GM23338 (cell line): Measurements from ENCODE around the gene FAM193B. TPM values are rescaled to one million over a fixed set of nuclear protein-coding genes. Genes with fewer than 3 reads are reported as not detected.

Source experiments
- ATAC-seq: fragments of 200-7000 bp; cut with Tn5 transposase; 3 replicates; pipeline ENCODE4 v1.9.1; 2020
- DNase-seq: peaks from one replicate; pipeline ENCODE4 v3.0.0-alpha.2; 2015; ENCODE audit warnings: low spot score
- H2AFZ ChIP-seq: fragments of 200-600 bp; sonication (generic); 2 replicates; pipeline ENCODE4 v1.8.0; 2016; ENCODE audit warnings: antibody characterized with exemption, mild to moderate bottlenecking, moderate library complexity
- H3F3A ChIP-seq: fragments of 200-600 bp; sonication (generic); replicated peaks from 2 replicates; pipeline ENCODE4 v1.8.0; 2017; ENCODE audit warnings: antibody characterized with exemption, mixed run types, low read depth
- H3K27ac ChIP-seq: fragments of 200-600 bp; sonication (generic); 2 replicates; pipeline ENCODE4 v1.6.1; 2016; ENCODE audit warnings: low read depth
- H3K27me3 ChIP-seq: fragments of 200-600 bp; sonication (generic); 2 replicates; pipeline ENCODE4 v1.8.0; 2016; ENCODE audit warnings: mild to moderate bottlenecking, mixed run types, moderate library complexity; ENCODE audit not compliant: insufficient read depth
- H3K36me3 ChIP-seq: fragments of 200-600 bp; sonication (generic); 2 replicates; pipeline ENCODE4 v1.8.0; 2016; ENCODE audit warnings: mild to moderate bottlenecking; ENCODE audit not compliant: insufficient read depth
- H3K4me1 ChIP-seq: fragments of 200-600 bp; sonication (generic); 2 replicates; pipeline ENCODE4 v1.8.0; 2016; ENCODE audit warnings: mild to moderate bottlenecking, moderate library complexity; ENCODE audit not compliant: insufficient read depth
- H3K4me2 ChIP-seq: fragments of 200-600 bp; sonication (generic); 2 replicates; pipeline ENCODE4 v1.7.1; 2017; ENCODE audit warnings: mixed run types
- H3K4me3 ChIP-seq: fragments of 200-600 bp; sonication (generic); 2 replicates; pipeline ENCODE4 v1.6.1; 2016; ENCODE audit warnings: mixed run types
- H3K79me2 ChIP-seq: fragments of 200-600 bp; sonication (generic); replicated peaks from 2 replicates; pipeline ENCODE4 v1.8.0; 2017; ENCODE audit warnings: mild to moderate bottlenecking; ENCODE audit not compliant: insufficient read depth
- H3K9me2 ChIP-seq: fragments of 200-600 bp; sonication (generic); 2 replicates; pipeline ENCODE4 v1.8.0; 2017; ENCODE audit not compliant: insufficient read depth
- H4K20me1 ChIP-seq: fragments of 200-600 bp; sonication (generic); replicated peaks from 2 replicates; pipeline ENCODE4 v1.8.0; 2017; ENCODE audit warnings: mild to moderate bottlenecking; ENCODE audit not compliant: insufficient read depth
- H3K27ac Mint-ChIP-seq: 2 replicates; pipeline ENCODE4 v1.8.0; 2020; ENCODE audit warnings: inconsistent platforms, mild to moderate bottlenecking, moderate library complexity, mixed read lengths
- H3K27me3 Mint-ChIP-seq: 3 replicates; pipeline ENCODE4 v1.8.0; 2022; ENCODE audit warnings: low read depth, mild to moderate bottlenecking, moderate library complexity, mixed read lengths, inconsistent platforms; ENCODE audit not compliant: insufficient read depth, poor library complexity
- H3K36me3 Mint-ChIP-seq: 3 replicates; pipeline ENCODE4 v1.8.0; 2021; ENCODE audit warnings: low read depth, mild to moderate bottlenecking, inconsistent platforms, moderate library complexity, mixed read lengths
- H3K4me1 Mint-ChIP-seq: 3 replicates; pipeline ENCODE4 v1.8.0; 2020; ENCODE audit warnings: mild to moderate bottlenecking, inconsistent platforms, mixed read lengths
- H3K4me3 Mint-ChIP-seq: 3 replicates; pipeline ENCODE4 v1.8.0; 2021; ENCODE audit warnings: moderate library complexity, mild to moderate bottlenecking, inconsistent platforms, mixed read lengths
- H3K9me3 Mint-ChIP-seq: 3 replicates; pipeline ENCODE4 v1.8.0; 2020; ENCODE audit warnings: moderate library complexity, mild to moderate bottlenecking, inconsistent platforms, mixed read lengths
- CREB1 ChIP-seq: fragments of 250-450 bp; sonication (Bioruptor Pico); IDR thresholded peaks from 2 replicates; pipeline ENCODE4 v1.5.0; 2020; ENCODE audit warnings: low read depth, mild to moderate bottlenecking, moderate library complexity
- EZH2 ChIP-seq: fragments of 200-600 bp; sonication (generic); IDR thresholded peaks from one replicate; pipeline ENCODE4 v1.8.0; 2017; ENCODE audit warnings: antibody characterized with exemption, mild to moderate bottlenecking, low read depth; ENCODE audit not compliant: unreplicated experiment
- EZH2phosphoT487 ChIP-seq: fragments of 200-600 bp; sonication (generic); IDR thresholded peaks from one replicate; pipeline ENCODE4 v1.8.1; 2018; ENCODE audit warnings: antibody characterized with exemption; ENCODE audit not compliant: unreplicated experiment
- JUNB ChIP-seq: IDR thresholded peaks from one replicate; pipeline ENCODE4 v1.6.1; 2016; ENCODE audit warnings: antibody characterized with exemption; ENCODE audit not compliant: unreplicated experiment
- NANOG ChIP-seq: IDR thresholded peaks from 2 replicates; pipeline ENCODE4 v1.6.1; 2016; ENCODE audit warnings: antibody characterized with exemption, borderline replicate concordance
- POLR2AphosphoS5 ChIP-seq: IDR thresholded peaks from 2 replicates; pipeline ENCODE4 v1.6.1; 2016; ENCODE audit warnings: antibody characterized with exemption, low read depth
- STAT1 ChIP-seq: IDR thresholded peaks from one replicate; pipeline ENCODE4 v1.6.1; 2016; ENCODE audit warnings: antibody characterized with exemption; ENCODE audit not compliant: unreplicated experiment
- ZNF114 ChIP-seq: fragments of 250-450 bp; sonication (Bioruptor Pico); IDR thresholded peaks from 2 replicates; pipeline ENCODE4 v1.5.0; 2020; ENCODE audit warnings: mild to moderate bottlenecking, moderate library complexity
- ZNF331 ChIP-seq: fragments of 250-450 bp; sonication (Bioruptor Pico); IDR thresholded peaks from 2 replicates; pipeline ENCODE4 v1.5.0; 2020; ENCODE audit warnings: low read depth, mild to moderate bottlenecking, moderate library complexity
- polyA plus RNA-seq: library from polyadenylated mRNA; unstranded; fragments of >200 nt; fragmentation: Nextera tagmentation; extraction: Ambion mirVana; gene quantifications from 2 replicates; pipeline ENCODE4 v1.2.1, GENCODE V29; 2016
- total RNA-seq: library from RNA; depleted of rRNA; stranded (reverse); fragments of >200 nt; shearing (Covaris generic); gene quantifications from 2 replicates; pipeline ENCODE4 v1.2.3, GENCODE V29; 2014
- TF ChIP-seq, protein P1 (sequence below): fragments of 250-450 bp; sonication (Bioruptor Pico); IDR thresholded peaks from 2 replicates; pipeline ENCODE4 v1.5.0; 2020; ENCODE audit warnings: mild to moderate bottlenecking, moderate library complexity
- TF ChIP-seq, protein P2 (sequence below), 2 experiments: fragments of 200-600 bp in 1 of 2; sonication (generic) in 1 of 2; conservative IDR thresholded peaks; 2 replicates each; pipeline versions ENCODE4 v1.5.1 to v1.6.1; 2016 to 2017; ENCODE audit warnings: antibody characterized with exemption in 2 of 2, low read depth in 2 of 2, mild to moderate bottlenecking in 2 of 2, moderate library complexity in 1 of 2

FAM193B gene
- total and polyA plus RNA-seq, 2 experiments from 2014 or later = 44.4 to 58.6 TPM

DNA sequence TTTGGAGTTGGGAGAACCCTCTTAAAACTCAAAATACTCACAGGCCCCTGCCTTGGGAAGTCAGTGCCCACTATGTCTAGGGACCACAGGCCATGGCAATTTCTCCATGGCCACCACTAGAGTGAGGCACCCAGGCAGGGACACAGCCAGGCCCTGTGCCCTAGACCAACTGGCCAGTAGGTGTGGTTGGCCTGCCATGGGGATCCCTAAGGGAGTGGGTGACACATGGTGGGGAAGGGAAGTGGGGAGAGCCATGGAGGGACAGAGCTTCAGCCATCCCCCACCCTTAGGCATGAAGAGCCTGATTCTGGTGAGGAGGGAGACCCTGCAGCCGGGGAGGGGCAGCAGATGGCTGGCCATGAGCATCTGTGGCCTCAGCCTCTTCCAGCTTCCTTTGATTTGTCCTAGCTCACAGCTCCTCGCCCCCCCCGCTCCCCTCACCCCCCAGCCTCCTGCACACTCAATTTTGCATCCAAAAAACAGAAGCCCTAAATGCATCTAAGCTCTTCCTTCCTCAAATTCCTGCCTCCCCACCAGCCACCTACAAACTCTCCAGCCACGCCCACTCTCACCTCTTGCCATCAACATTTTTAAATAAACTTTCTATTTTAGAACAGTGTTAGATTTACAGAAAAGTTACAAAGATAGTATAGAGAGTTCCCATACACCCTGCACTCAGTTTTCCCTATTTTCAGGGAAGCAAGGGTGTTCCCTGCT, 79.4 kb downstream of the FAM193B start:
- no peaks in the 10 kb centered on the region for H3K9me3 Mint-ChIP-seq
- H3K4me3 Mint-ChIP-seq = peak overlapping the region; percentile 23; the same call in 1 of the 3 replicates
- TF ChIP-seq ZNF331 = no peak
- H3K36me3 ChIP-seq = 0 out of 2 replicates have a peak, but pooled peaks cover 2% of the 10 kb centered on the region
- peaks cover 20% of the 10 kb centered on the region for H4K20me1 ChIP-seq
- H3K4me1 ChIP-seq = peaks cover 44% of the 10 kb centered on the region
- no peak overlapping the region for H2AFZ ChIP-seq
- no peak overlapping the region for H3K27ac Mint-ChIP-seq
- DNase-seq (no peak), ATAC-seq (no peak)
- H3K4me1 Mint-ChIP-seq = peaks cover 57% of the 10 kb centered on the region
- peak overlapping the region; percentile 73; the same call in 1 of the 2 replicates for H3K4me2 ChIP-seq
- H3K79me2 ChIP-seq = peaks cover 29% of the 10 kb centered on the region
- no peak overlapping the region for H3K4me3 ChIP-seq
- H3K27me3 ChIP-seq = no peaks in the 10 kb centered on the region
- peaks cover 31% of the 10 kb centered on the region for H3K36me3 Mint-ChIP-seq
- H3K27ac ChIP-seq = no peak overlapping the region
- H3F3A ChIP-seq = peaks cover 28% of the 10 kb centered on the region
- H3K9me2 ChIP-seq = no peaks in the 10 kb centered on the region
- H3K27me3 Mint-ChIP-seq = peaks cover 28% of the 10 kb centered on the region

DNA sequence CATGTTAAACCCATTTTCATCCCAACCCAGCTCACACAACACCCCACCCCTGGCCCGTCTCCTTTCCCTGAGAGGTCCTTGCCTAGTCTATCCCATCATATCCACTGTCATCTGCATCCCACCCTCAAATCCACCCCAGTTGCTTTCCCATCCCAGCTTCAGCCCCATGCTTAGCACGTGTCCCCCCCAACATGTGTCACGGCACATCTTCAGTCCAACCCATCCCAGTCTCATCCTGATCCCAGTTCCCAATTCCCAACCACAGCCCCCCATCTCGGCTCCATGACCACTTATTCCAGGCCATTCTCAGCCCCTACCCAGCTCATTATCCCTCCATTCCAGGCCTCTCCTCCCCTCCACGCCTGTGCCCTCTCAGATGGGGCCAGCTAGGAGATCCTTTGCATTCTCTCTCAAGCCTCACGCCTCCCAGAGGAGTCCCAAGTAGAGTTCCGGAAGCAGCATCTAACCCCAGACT, 80.3 kb downstream of the FAM193B start:
- ATAC-seq = no peak; the same call in 1 of the 3 replicates
- peak overlapping the region; percentile 60 for H3K4me3 Mint-ChIP-seq
- TF ChIP-seq EZH2phosphoT487 = no peak
- TF ChIP-seq, protein P1, sequence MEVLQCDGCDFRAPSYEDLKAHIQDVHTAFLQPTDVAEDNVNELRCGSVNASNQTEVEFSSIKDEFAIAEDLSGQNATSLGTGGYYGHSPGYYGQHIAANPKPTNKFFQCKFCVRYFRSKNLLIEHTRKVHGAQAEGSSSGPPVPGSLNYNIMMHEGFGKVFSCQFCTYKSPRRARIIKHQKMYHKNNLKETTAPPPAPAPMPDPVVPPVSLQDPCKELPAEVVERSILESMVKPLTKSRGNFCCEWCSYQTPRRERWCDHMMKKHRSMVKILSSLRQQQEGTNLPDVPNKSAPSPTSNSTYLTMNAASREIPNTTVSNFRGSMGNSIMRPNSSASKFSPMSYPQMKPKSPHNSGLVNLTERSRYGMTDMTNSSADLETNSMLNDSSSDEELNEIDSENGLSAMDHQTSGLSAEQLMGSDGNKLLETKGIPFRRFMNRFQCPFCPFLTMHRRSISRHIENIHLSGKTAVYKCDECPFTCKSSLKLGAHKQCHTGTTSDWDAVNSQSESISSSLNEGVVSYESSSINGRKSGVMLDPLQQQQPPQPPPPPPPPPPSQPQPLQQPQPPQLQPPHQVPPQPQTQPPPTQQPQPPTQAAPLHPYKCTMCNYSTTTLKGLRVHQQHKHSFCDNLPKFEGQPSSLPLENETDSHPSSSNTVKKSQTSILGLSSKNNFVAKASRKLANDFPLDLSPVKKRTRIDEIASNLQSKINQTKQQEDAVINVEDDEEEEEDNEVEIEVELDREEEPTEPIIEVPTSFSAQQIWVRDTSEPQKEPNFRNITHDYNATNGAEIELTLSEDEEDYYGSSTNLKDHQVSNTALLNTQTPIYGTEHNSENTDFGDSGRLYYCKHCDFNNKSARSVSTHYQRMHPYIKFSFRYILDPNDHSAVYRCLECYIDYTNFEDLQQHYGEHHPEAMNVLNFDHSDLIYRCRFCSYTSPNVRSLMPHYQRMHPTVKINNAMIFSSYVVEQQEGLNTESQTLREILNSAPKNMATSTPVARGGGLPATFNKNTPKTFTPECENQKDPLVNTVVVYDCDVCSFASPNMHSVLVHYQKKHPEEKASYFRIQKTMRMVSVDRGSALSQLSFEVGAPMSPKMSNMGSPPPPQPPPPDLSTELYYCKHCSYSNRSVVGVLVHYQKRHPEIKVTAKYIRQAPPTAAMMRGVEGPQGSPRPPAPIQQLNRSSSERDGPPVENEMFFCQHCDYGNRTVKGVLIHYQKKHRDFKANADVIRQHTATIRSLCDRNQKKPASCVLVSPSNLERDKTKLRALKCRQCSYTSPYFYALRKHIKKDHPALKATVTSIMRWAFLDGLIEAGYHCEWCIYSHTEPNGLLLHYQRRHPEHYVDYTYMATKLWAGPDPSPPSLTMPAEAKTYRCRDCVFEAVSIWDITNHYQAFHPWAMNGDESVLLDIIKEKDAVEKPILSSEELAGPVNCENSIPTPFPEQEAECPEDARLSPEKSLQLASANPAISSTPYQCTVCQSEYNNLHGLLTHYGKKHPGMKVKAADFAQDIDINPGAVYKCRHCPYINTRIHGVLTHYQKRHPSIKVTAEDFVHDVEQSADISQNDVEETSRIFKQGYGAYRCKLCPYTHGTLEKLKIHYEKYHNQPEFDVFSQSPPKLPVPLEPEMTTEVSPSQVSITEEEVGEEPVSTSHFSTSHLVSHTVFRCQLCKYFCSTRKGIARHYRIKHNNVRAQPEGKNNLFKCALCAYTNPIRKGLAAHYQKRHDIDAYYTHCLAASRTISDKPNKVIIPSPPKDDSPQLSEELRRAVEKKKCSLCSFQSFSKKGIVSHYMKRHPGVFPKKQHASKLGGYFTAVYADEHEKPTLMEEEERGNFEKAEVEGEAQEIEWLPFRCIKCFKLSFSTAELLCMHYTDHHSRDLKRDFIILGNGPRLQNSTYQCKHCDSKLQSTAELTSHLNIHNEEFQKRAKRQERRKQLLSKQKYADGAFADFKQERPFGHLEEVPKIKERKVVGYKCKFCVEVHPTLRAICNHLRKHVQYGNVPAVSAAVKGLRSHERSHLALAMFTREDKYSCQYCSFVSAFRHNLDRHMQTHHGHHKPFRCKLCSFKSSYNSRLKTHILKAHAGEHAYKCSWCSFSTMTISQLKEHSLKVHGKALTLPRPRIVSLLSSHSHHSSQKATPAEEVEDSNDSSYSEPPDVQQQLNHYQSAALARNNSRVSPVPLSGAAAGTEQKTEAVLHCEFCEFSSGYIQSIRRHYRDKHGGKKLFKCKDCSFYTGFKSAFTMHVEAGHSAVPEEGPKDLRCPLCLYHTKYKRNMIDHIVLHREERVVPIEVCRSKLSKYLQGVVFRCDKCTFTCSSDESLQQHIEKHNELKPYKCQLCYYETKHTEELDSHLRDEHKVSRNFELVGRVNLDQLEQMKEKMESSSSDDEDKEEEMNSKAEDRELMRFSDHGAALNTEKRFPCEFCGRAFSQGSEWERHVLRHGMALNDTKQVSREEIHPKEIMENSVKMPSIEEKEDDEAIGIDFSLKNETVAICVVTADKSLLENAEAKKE (CRISPR knock-in tag) = no peak
- no peak for TF ChIP-seq STAT1
- TF ChIP-seq POLR2AphosphoS5 = no peak
- no peak for TF ChIP-seq CREB1 (CRISPR knock-in tag)
- TF ChIP-seq JUNB = no peak
- TF ChIP-seq EZH2 = no peak
- no peak for TF ChIP-seq NANOG
- TF ChIP-seq, protein P2, sequence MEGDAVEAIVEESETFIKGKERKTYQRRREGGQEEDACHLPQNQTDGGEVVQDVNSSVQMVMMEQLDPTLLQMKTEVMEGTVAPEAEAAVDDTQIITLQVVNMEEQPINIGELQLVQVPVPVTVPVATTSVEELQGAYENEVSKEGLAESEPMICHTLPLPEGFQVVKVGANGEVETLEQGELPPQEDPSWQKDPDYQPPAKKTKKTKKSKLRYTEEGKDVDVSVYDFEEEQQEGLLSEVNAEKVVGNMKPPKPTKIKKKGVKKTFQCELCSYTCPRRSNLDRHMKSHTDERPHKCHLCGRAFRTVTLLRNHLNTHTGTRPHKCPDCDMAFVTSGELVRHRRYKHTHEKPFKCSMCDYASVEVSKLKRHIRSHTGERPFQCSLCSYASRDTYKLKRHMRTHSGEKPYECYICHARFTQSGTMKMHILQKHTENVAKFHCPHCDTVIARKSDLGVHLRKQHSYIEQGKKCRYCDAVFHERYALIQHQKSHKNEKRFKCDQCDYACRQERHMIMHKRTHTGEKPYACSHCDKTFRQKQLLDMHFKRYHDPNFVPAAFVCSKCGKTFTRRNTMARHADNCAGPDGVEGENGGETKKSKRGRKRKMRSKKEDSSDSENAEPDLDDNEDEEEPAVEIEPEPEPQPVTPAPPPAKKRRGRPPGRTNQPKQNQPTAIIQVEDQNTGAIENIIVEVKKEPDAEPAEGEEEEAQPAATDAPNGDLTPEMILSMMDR (conservative IDR thresholded peaks at IDR 0.05; ENCODE audit: low read depth in 2 of 2) = no peak
- no peak for TF ChIP-seq ZNF114 (CRISPR knock-in tag)

More for the DNA sequence above, 80.3 kb downstream of the FAM193B start:
- Mint-ChIP-seq H3K36me3 (peaks cover 33% of the 10 kb centered on the region), H3K27ac (peak overlapping the region; percentile 61), H3K27me3 (peaks cover 30% of the 10 kb centered on the region), H3K4me1 (peaks cover 63% of the 10 kb centered on the region), H3K9me3 (no peaks in the 10 kb centered on the region)
- Histone ChIP-seq H2AFZ (peak overlapping the region; percentile 43; the same call in 1 of the 2 replicates), H3K4me1 (peaks cover 53% of the 10 kb centered on the region), H3K4me2 (peak overlapping the region; percentile 73), H3K27ac (no peak overlapping the region), H3K9me2 (no peaks in the 10 kb centered on the region), H3F3A (peaks cover 31% of the 10 kb centered on the region), H3K4me3 (peak overlapping the region; percentile 44), H4K20me1 (peaks cover 30% of the 10 kb centered on the region), H3K79me2 (peaks cover 39% of the 10 kb centered on the region), H3K36me3 (0 out of 2 replicates have a peak, but pooled peaks cover 8% of the 10 kb centered on the region), H3K27me3 (no peaks in the 10 kb centered on the region)
- no peak for DNase-seq
